ENCODE measurements around the gene CCDC87.
"Not testable (repeated sequence)": the region's sequence is repeated elsewhere in the genome, so short reads cannot be mapped to it uniquely, and the experiment has no call there.

CCDC87 gene

GRCh38 chr11:66546368-66546965 is 46.4 kb downstream of the CCDC87 start, which contains the start of gene ACTN3:
TSS of gene ACTN3 (plus strand) at chr11:66546903. CDS start at chr11:66546938, 35 bp downstream.
- TF ChIP-seq, protein P1, sequence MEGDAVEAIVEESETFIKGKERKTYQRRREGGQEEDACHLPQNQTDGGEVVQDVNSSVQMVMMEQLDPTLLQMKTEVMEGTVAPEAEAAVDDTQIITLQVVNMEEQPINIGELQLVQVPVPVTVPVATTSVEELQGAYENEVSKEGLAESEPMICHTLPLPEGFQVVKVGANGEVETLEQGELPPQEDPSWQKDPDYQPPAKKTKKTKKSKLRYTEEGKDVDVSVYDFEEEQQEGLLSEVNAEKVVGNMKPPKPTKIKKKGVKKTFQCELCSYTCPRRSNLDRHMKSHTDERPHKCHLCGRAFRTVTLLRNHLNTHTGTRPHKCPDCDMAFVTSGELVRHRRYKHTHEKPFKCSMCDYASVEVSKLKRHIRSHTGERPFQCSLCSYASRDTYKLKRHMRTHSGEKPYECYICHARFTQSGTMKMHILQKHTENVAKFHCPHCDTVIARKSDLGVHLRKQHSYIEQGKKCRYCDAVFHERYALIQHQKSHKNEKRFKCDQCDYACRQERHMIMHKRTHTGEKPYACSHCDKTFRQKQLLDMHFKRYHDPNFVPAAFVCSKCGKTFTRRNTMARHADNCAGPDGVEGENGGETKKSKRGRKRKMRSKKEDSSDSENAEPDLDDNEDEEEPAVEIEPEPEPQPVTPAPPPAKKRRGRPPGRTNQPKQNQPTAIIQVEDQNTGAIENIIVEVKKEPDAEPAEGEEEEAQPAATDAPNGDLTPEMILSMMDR (conservative IDR thresholded peaks at IDR 0.05; ENCODE audit: low read depth, low read length): no peak
- H3K4me3 ChIP-seq (ENCODE audit: low read length): peak within 1 kb of the TSS; percentile 62
- DNase-seq (ENCODE audit: low read depth): no peak

GRCh38 chr11:66545701-66546367 is 47.0 kb downstream of the CCDC87 start, which contains the start of gene ZDHHC24:
TSS of gene ZDHHC24 (minus strand) at chr11:66546048. CDS start at chr11:66546003, 45 bp downstream.
- TF ChIP-seq, protein P1 (conservative IDR thresholded peaks at IDR 0.05; ENCODE audit: low read depth, low read length): no peak
- peak; percentile 80 for DNase-seq (ENCODE audit: low read depth)
- H3K4me3 ChIP-seq (ENCODE audit: low read length): peak within 1 kb of the TSS; percentile 62

DNA sequence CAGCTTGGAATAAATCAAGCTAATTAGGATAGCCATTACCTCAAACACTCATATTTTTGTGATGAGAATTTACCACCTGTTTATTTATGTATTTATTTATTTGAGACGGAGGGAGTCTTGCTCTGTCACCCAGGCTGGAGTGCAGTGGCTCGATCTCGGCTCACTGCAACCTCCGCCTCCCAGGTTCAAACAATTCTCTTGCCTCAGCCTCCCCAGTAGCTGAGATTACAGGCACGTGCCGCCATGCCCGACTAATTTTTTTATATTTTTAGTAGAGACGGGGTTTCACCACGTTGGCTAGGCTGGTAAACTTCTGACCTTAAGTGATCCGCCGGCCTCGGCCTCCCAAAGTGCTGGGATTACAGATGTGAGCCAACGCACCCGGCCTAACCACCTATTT is 47.9 kb downstream of the CCDC87 start:
- not testable (repeated sequence) for DNase-seq (ENCODE audit: low read depth)
- peak overlapping the region; percentile 62 for H3K4me3 ChIP-seq (ENCODE audit: low read length)

DNA sequence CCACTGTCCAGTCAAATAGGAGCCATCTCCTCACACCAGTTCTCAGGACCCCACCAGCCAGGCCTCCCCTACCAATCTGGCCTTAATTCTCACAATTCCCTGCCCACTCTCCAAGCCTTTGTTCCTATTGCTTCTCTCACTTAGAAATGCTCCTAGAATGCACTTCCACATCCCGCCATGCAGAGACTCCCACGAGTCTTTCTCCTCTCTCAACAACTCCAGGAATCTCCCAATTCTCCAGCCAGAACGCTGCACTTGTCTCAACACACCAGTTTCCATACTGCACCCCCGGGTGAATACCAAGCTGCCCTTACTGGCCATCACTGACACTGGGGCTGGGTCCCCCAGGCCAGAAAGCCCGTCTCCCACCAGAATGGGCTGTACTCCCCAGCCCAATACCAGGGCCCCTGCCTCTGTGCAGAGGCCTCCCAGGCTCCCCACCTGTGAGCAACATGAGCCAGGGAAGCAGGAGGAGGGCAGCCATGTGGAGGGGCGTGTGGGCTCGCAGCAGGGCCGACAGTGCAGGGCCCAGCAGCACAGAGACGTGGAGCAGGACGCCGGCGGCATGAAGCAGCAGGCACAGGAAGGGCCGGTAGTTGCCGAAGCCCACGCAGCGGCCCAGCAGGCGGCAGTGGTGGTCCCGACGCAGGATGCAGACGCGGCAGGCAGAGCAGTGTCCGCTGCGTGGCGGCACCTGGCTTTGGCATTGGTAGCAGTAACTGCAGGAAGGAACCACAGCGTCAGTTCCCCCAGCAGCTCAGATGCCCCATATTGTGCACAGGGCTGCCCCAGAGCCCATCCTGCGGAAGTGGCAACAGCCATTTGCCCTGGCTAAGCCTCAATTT is 49.4 kb downstream of the CCDC87 start:
- peak overlapping the region; percentile 7 for H3K4me3 ChIP-seq (ENCODE audit: low read length)
- peak; percentile 13 for DNase-seq (ENCODE audit: low read depth)
- TF ChIP-seq, protein P1 (conservative IDR thresholded peaks at IDR 0.05; ENCODE audit: low read depth, low read length): peak; percentile 73

- no peak for DNase-seq (ENCODE audit: low read depth)
- H3K4me3 ChIP-seq (ENCODE audit: low read length): no peak overlapping the region
- TF ChIP-seq, protein P1 (conservative IDR thresholded peaks at IDR 0.05; ENCODE audit: low read depth, low read length): no peak
These were observed 50.5 kb downstream of the CCDC87 start for GRCh38 chr11:66542362-66542761.

GRCh38 chr11:66541892-66542291 is 51.0 kb downstream of the CCDC87 start:
- H3K4me3 ChIP-seq (ENCODE audit: low read length): no peak overlapping the region
- TF ChIP-seq, protein P1 (conservative IDR thresholded peaks at IDR 0.05; ENCODE audit: low read depth, low read length): no peak
- no peak for DNase-seq (ENCODE audit: low read depth)

GRCh38 chr11:66540598-66540997 is 52.3 kb downstream of the CCDC87 start:
- not testable (repeated sequence) for DNase-seq (ENCODE audit: low read depth); H3K4me3 ChIP-seq (ENCODE audit: low read length)

Data from retinal pigment epithelial cell (primary cell).